HG02588 (cell line): ENCODE results near the gene SEMA5B.

ENCODE experiments used
- ATAC-seq: cut with Tn5 transposase; IDR thresholded peaks from one replicate; pipeline ENCODE4 v1.9.1; 2021; ENCODE audit warnings: mild to moderate bottlenecking, moderate library complexity; ENCODE audit not compliant: unreplicated experiment

SEMA5B gene

DNA sequence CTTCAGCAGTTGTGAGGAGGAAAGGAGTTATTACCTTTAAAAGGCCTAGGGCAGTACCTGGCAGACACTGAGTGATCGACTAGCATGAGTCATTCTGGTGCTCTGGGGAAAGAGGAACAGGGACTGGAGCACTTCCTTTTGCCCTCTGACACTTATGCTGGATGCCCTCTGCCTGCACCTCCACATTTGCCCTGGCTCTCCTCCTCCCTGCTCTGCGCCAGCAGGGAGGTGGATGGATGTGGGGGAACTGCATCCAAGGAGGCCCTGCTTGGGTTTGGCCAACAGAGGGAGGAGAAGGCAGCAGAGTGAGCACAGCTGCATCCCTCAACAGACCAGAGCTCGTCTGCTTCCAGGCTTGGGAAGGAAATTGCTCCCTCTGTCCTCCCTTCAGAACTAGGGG lies 75.0 kb downstream of the SEMA5B start:
- peak; percentile 67 for ATAC-seq

DNA sequence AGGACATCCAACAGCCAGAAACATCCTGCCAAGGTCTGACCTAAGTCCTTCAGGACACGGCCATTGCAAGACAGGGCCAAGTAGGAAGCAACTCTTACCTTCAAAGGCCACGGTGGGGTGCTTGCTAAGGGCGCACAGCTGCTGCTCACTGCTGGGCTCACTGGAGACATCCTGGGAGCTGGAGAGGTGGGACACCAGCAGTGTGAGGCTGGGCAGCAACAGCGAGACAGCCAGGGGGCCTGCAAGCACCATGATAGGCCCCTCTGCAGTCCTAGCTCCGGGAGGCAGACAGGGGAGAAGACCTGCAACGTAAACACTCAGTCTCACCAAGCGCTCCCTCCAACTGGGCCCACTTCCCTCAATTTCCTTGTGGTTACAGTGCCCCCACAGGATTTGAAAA lies 79.2 kb downstream of the SEMA5B start:
- ATAC-seq, result no peak

DNA sequence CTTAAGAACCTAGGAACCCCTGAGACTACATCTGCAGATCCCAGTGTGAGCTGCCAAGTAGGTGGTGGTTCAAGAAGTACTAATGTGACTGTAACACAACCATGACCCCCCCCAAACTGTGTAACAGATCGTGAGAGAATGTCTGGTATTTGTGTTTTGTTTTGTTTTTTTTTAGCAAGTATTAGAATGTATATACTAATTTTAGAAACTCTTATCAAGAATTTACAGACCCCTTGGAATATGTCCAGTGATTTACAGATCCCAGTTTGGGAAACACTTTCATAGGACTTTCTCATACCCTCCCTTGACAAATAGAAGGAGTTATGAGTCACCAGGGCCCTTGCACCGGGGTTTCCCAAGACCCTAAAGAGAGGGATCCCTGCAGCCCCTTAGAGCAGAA lies 79.8 kb downstream of the SEMA5B start:
- ATAC-seq, result no peak

DNA sequence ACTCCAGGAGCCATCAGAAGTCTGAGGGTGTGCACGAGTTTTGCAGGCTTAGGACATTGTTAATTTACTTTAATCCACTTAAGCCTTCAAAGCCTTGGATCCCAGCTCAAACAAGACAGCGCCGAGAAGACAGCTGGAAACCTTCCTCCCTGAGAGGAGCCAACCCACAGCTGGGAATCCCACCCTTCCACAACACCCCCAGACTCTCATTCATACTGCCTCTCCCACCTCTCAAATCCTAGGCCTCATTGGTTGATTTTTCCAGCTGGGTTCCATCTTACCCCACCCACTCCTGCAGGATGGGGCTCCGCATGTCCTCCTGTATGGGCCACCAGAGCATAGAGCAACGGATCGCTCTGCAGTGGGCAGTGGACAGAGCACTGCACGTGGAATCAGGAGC lies 80.4 kb downstream of the SEMA5B start:
- ATAC-seq, result no peak

DNA sequence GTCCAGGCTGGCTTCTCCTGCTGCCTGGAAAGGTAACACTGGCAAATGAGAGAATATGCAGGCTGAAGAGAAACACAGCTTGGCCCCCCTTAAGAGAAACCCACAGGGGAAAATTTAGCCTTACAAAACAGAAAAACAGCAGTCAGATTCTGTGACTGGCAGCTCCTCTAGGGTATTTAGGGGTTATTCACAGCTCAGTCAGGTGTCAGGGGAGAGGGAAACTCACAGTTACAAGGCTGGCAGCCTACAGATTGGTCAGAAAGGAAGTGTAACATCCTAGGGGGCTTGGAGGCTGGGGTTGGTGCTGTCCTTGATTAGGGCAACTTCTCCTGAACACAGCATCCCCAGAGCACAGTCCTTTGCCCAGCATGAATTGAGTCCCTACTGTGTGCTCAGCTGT lies 81.4 kb downstream of the SEMA5B start:
- no peak for ATAC-seq

DNA sequence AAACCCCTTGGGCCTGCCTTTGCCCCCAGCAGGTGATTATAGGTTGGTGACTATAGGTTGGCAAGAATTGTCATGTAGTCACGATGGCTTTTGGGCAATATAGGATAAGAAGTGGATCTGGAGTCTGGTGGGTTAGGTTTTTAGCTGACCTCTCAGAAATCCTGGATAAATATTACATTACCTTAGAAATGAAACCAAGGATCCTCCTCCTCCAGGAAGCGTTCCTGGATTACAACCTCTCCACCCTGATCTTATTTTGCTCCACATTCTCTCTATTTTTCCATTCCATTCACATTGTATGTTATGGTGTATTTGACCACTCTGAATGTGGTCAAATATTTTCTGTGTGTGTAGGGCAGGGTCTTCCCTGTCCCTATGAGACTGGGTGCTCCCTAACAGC lies 82.3 kb downstream of the SEMA5B start:
- no peak for ATAC-seq

DNA sequence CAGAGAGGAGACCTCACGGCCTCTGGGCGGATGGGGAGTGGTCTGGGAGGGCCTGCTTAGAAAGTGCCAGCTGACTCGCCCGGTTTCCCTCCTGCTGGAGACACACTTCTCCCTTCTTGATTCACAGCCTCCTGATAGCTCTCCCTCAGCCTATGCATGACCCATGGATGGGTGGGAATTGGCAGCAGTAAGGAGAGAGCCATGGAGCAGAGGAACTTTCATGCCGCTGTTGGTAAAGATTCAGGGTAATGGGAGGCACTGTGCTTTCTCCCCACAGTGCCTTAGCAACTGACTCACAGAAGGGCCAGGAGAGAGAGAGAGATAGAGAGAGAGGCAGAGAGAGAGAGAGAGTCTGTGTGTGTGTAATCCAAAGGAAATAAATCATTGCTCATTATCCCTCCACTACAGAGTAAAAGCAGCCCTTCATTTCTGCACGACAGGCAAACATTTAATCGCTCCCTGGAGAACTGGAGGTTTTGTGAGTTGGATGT lies 82.8 kb downstream of the SEMA5B start:
- ATAC-seq, result no peak

DNA sequence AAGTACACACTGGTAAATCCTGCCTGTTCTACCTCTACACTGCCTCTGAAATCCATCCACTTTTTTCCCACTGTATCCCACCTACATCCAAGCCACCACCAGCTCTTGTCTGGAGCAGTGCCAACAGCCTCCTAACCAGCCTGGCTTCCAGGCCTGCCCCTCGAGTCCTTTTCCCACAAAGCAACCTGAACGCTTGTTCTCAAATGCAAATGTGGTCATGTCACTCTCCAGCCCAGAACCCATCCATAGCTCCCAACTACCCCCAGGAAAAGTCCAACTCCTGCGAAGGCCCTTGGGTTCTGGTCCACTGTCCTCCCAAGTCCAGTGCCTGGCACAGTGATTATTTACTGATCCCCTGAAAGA lies 83.8 kb downstream of the SEMA5B start:
- ATAC-seq, result no peak

DNA sequence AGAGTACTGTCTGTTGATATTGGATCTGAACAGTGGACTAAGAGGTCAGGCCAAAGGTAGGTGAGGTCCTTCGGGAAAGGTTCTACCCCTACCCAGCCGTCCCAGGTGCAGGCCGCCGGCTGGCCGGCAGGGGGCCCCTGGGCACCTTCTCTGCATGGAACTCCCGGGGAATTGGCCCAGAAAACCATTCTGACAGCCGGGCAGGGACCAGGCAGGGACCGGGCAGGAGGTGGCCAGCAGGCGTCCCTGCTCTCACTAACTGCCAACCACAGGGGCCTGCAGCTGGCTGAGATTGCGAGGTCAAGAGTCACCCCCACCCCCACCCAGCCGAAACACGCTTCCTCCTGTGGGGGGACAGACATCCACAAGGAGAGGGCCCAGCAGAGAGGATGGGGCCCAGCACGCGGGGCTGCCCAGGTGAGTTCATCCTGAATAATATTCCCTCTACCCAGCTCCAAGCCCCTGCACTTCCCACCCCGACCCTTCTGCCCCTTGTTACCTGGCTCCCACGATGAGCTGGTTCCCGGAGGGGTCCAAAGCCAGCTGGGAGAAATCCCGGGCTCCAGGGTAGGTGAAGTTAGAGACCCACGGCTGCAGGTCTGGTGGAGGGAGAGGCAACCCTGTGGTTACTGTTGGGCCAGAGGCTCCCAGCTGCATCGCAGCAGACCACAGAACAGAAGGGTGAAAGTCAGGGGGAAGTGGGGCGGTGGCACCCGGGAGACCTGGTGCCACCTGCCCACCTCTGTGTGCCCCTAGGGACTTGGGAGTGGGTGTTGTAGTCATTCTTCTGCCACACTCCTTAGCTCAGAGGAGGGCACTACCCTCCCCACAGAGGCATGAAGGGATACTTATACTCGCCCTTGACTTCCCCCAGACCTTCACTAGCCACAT lies 84.4 kb downstream of the SEMA5B start:
- peak; percentile 48 for ATAC-seq

DNA sequence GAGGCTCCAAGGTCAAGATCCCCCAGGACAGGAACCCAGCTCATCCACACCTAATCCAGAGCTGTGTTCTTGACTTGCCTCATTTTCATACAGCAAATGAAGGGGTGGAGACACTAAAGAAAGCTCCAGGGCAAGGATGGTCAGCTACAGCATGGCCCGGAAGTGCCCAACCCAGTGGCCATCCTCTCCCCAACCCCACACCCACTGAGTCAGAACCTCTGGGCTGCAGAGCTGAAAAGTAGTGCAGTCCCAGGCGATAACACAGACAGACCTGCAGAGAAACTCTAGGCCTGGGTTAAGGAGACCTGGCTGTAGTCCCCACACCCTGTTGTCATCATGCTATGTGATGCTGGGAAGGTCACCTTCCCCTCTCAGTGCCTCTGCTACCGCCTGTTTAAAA lies 85.3 kb downstream of the SEMA5B start:
- no peak for ATAC-seq

DNA sequence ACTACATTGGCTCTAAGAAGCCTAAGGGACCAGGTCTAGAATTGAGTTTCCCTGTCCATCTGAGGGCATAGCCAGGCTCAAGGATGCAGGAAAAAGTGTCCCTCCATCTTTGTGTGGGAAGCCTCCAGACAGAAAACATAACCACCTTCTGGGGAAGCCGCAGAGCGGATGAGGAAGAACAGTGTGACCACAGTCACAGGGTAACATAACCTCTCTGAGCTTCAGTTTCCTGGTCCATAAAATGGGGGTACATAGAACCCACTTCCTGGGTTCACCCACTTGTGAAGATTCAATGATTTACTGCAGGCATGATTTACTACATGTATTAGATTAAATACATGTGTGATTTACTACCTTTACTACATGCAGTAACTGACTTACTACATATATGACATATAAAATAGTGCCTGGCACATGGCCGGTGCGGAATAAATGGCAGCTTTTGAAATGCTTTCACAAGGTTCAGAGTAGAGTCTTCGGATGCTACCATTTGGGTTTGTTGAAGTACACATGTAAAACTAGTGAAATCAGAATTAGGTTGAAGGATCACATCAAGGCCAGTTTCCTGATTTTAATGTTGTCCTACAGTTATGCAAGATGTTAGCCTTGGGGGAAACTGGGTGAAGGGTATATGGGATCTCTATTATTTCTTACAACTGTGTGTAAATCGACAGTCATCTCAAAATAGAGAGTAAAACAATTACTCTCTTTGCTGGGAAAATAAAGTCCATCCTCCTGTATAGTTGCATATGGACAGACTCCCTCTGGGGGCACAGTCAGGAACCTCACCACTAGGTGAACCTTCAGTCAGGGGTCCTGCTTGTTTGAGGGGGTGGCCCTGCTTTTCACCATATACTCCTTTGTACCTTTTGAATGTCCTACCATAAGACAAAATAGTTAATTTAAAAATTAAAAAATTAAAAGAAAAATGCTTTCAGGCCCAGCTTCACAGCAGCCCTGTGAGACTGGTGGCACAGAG lies 86.0 kb downstream of the SEMA5B start:
- no peak for ATAC-seq

DNA sequence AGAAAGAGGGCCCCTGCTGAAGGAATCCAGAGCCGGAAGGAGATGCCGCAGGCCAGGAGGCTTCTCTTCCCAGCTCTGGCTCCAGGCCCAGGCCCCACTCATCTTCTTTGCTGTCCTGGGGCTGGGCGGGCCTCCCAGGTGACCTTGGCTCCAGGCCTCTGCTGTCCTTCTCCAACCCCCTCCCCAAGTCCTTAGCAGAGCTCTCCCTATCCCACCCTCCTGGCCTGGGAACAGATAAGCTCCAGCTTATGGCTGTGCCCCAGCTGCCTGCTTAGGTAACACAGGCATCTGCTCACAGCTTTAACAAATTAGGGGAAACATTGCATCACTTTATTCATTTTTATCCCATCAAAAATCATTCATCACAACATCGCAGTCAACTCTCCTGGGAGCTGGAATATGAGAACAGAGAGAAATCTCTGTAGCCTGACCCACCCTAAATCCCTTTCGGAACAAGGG lies 86.9 kb downstream of the SEMA5B start:
- ATAC-seq, result no peak

DNA sequence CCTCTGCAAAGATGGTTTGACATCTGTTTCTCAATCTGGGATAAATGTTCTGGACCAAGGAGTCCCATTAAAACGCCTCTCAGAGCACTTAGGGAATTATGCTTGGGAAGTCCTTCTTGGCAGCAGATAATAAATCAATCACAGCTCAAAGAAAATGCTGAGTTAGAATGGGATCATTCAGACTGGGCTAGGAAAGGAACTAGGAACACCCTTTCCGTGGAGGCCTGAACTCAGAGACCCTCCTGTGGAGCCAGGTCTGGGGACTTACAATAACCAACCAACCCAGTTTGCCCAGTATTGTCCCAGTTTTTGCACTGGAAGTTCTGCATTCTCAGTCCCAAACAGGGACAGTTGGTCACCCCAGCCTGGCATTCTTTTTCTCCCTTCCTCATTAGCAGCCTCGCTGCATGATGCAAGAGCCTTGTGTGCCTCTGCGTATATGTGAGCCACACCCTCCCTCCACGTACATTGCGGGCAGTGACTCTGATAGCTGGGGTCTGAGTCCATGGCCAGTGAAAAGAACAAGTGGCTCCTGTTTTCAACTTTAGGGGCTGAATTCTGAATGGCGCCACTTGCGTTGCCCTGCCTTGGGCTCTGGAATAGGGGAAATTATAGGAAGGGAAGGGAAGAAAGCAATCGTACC lies 88.7 kb downstream of the SEMA5B start:
- no peak for ATAC-seq

DNA sequence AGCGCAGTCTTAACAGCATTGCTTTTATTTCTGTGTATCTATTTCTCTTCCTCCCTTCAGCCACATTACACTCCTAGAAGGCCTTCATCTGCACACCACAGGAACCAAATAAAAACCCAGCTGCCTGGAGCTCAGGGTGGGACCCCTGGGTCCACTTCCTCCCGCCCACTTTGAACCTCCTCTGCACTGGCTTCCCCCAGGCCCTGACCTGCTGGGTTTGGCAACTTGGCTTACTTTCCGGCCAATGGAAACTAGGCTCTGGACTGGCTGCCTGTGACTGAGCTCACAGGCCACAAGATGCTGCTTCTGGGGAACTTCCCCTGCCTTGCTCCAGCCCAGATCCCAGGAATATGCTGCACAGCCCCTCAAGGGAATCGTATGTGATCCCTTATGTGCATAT lies 89.8 kb downstream of the SEMA5B start:
- no peak for ATAC-seq

DNA sequence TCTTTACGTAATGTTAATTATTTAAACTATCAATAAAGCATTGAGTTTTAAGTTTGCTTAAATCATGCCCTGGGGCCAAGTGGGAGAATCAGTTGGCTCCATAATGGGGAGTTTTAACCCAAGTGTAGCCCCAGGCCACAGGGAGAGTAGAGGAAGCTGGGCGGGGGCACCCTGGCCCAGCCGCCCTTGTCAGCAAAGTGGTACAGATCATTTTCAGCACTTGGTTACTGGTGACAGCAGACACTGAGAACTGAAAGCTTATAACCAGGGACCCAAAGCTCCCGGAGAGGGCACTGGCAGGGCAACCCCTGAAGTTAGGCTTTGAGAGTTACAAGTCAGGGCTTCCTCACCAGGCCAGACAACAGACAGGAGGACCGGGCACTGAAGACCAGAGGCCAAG lies 90.6 kb downstream of the SEMA5B start:
- no peak for ATAC-seq

DNA sequence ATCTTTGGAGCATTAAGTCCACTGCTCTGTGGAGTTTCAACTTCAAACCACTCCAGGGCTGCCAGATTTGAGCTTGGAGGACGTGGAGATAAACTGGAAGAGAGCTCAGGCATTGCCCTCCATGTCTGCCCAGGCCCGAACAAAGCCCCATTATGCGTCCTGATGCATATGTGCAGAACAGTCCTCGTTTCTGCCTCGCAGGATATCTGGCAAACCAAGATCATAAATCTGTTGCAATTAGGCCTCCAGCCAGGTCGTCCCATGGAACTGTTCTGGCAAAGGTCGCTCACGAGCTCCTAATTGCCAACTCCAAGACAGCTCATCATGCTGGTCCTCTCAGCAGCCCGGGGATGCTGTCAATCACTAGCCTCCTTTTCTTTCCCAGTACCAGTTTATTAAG lies 91.2 kb downstream of the SEMA5B start:
- no peak for ATAC-seq

DNA sequence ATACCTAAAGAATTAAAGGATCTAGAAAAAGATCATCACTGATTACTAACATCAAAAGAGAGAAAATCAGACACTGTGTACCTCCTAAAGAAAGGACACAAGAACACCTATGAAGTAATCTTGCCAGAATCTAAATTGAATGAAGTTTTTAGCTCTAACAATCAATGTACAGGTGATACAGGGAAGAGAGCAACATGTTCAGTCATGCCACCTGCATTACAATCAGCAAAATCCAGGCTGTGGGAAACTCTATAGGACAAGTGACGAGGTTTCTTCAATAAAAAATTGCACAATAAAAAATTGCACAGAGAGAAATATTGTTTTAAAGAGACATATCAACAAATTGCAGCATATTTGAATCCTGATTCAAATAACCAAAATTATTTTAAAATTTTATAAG lies 93.3 kb downstream of the SEMA5B start:
- no peak for ATAC-seq

DNA sequence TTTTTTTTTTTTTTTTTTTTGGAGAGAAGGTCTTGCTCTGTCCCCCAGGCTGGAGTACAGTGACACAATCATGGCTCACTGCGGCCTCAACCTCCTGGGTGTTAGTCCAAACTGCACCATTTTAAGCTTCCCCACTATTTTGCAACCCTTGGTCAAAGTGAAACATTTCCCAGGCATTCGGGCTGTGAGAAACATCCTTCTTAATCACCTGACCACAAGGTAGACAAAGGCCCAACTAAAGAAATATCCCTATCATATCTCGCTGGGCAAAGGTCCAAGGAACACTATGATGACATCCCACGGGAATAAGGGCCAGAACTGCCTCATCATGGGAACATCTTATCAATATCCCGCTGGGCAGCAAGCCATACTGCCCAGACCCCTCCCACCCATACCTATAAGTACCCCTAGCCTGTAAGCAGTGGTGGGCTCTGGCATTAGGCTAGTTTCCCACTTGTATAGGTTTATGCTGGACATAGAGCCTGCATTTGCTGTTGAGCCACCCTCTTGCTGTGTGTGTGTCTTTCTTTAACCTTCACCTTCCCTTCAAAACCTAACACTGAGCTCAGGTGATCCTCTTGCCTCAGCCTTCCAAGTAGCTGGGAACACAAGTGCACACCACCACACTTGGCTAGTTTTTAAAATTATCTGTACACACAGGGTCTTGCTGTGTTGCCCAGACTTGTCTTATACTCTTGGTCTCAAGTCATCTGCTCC lies 95.2 kb downstream of the SEMA5B start:
- no peak for ATAC-seq

DNA sequence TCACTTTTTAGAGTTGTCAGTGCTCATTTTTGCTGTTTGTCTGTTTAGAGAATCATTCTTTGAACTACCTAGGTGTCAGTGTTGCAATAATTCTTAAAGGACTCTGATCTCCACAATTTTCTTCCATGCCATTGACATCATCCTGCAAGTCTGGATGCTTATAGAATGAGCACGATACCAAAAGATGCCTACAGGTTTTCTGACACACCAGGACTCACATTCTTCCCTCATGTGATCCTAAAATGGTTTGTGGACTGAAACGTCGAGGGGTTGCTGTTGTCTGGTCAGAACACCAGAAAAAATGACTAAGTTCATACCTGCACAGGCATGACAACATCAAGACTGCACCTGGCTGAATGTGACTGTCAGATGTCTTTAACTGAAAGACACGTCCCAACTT lies 95.9 kb downstream of the SEMA5B start:
- ATAC-seq, result no peak
